Heart left ventricle (tissue), 16 donors: ENCODE measurements around the gene SYMPK. TPM values are rescaled to one million over a fixed set of nuclear protein-coding genes. Genes with fewer than 3 reads are reported as not detected.

Source experiments
- ATAC-seq, 4 donors: fragments of 200-7000 bp; cut with Tn5 transposase; one replicate each; pipeline ENCODE4 v1.9.1; 2020 to 2022; ENCODE audit warnings: moderate library complexity in 4 of 4, mild to moderate bottlenecking in 3 of 4, moderate number of reproducible peaks in 1 of 4
- DNase-seq, 5 donors: peaks; one replicate each; pipeline ENCODE4 v3.0.0-alpha.2; 2020
- H3K27ac ChIP-seq, 12 donors: fragments of 200-600 bp; sonication (generic) in 4 of 12; one replicate each; pipeline versions ENCODE4 v1.5.0 to v1.8.0; 2016 to 2022; ENCODE audit warnings: mild to moderate bottlenecking in 2 of 12
- H3K27me3 ChIP-seq, 9 donors: fragments of 200-600 bp; sonication (generic) in 2 of 9; one replicate each; pipeline versions ENCODE4 v1.5.1 to v1.8.0; 2016 to 2022; ENCODE audit warnings: mild to moderate bottlenecking in 3 of 9
- H3K36me3 ChIP-seq, 9 donors: fragments of 200-600 bp; sonication (generic) in 2 of 9; one replicate each; pipeline versions ENCODE4 v1.5.0 to v1.8.0; 2018 to 2022; ENCODE audit warnings: mild to moderate bottlenecking in 2 of 9
- H3K4me1 ChIP-seq, 12 donors: fragments of 200-600 bp; sonication (generic) in 4 of 12; one replicate each; pipeline versions ENCODE4 v1.5.0 to v1.8.0; 2016 to 2022; ENCODE audit warnings: mild to moderate bottlenecking in 3 of 12
- H3K4me3 ChIP-seq, 12 donors: fragments of 200-600 bp; sonication (generic) in 4 of 12; one replicate each; pipeline versions ENCODE4 v1.5.0 to v1.8.0; 2017 to 2022; ENCODE audit warnings: mild to moderate bottlenecking in 9 of 12, moderate library complexity in 4 of 12
- H3K9me3 ChIP-seq, 12 donors: fragments of 200-600 bp; sonication (generic) in 4 of 12; one replicate each; pipeline versions ENCODE4 v1.5.0 to v1.8.0; 2016 to 2022; ENCODE audit warnings: mild to moderate bottlenecking in 1 of 12
- POLR2A ChIP-seq, 2 donors: fragments of 450-650 bp; IDR thresholded peaks; one replicate each; pipeline ENCODE4 v1.6.1; 2017; ENCODE audit warnings: antibody characterized with exemption in 2 of 2, mild to moderate bottlenecking in 2 of 2, moderate library complexity in 2 of 2
- WGBS, 4 donors: extraction: QIAGEN DNeasy Blood & Tissue Kit in 2 of 4; methylation state at CpG; one replicate each; pipeline versions ENCODE4 v1.1.5 to v1.1.7; 2013 to 2018; 5-methylcytosine and 5-hydroxymethylcytosine counted together
- intact Hi-C, 10 donors: fragments of 100-400 bp; cut with DNase I; formaldehyde crosslinking; loops; one replicate each; pipeline versions ENCODE4 v1.11.1 to v1.14.2; 2022
- polyA plus RNA-seq, 2 donors: library from polyadenylated mRNA; stranded (reverse); fragments of 200-250 nt; gene quantifications; one replicate each; pipeline ENCODE4 v1.2.3, GENCODE V29; 2013
- total RNA-seq, 9 donors: library from RNA; depleted of rRNA in 2 of 9; stranded (reverse); fragments of >200 nt in 2 of 9; fragmentation: NEBNext Ultra II Directional in 3 of 9; extraction: Animal tissue kit (Norgen Biotek cat#: 25700) in 3 of 9; gene quantifications; one replicate each; pipeline versions ENCODE4 v1.1.0 to v1.2.4, GENCODE V29; 2016 to 2023
- TF ChIP-seq, protein P1 (sequence below), 12 donors: fragments of 200-600 bp; sonication (generic) in 4 of 12; IDR thresholded peaks; one replicate each; pipeline versions ENCODE4 v1.5.0 to v1.8.0; 2018 to 2022; ENCODE audit warnings: antibody characterized with exemption in 12 of 12, mild to moderate bottlenecking in 5 of 12
- donor health status: ischemic (EF 13 %, LVEDD 7.1; RV severe dilation, severe dysfunction).
- donor health status: healthy with polysubstance abuse.
- donor health status: DM: no; HTN: yes; CAD: no.
- donor health status: DM: no; HTN: no; CAD: no.
- donor health status: ischemic (EF 25% LVEDD 6.9; RV normal size, moderate dysfunction).
- donor health status: ischemic (EF 25% LVEDD 5.7; RV mildly dilated, moderate dysfunction).
- donor health status: healthy.
- donor health status: DM: yes; HTN: yes; CAD: no.
- donor health status: ischemic (EF 35%, LVEDD 5.7; RV mildly dilated, moderate dysfunction).
- donor health status: nonischemic (EF 11% LVEDD 7.7; RV severe dilation, severe dysfunction).
- donor health status: DM: yes; HTN: yes; CAD: no.
- donor health status: PGD.
- donor health status: ischemic (EF 29% LVEDD 5.4; RV normal size, mild dysfunction).
- donor health status: nonischemic (EF 23%, LVEDD 6.1; RV moderate dilation, normal function).

SYMPK gene
- total and polyA plus RNA-seq, 11 donors = 21.9 to 47.7 (median 34.3) TPM

GRCh38 chr19:45852983-45853382, 10.0 kb downstream of the SYMPK start:
- Histone ChIP-seq H3K4me3 (no peak overlapping the region), H3K36me3 (peaks cover 4 to 93% (median 75%) of the 10 kb centered on the region in 9 donors), H3K4me1 (no peaks in the 10 kb centered on the region), H3K27me3 (no peaks in the 10 kb centered on the region), H3K9me3 (no peaks in the 10 kb centered on the region), H3K27ac (no peak overlapping the region)
- 82 to 87% (median 85%) methylated on average over 7 of the region's 7 CpGs for WGBS, 4 donors
- ATAC-seq (peak in 1 of 4 donors; percentile 20), DNase-seq (no peak)
- intact Hi-C loops = no loop called here
- TF ChIP-seq, protein P1, sequence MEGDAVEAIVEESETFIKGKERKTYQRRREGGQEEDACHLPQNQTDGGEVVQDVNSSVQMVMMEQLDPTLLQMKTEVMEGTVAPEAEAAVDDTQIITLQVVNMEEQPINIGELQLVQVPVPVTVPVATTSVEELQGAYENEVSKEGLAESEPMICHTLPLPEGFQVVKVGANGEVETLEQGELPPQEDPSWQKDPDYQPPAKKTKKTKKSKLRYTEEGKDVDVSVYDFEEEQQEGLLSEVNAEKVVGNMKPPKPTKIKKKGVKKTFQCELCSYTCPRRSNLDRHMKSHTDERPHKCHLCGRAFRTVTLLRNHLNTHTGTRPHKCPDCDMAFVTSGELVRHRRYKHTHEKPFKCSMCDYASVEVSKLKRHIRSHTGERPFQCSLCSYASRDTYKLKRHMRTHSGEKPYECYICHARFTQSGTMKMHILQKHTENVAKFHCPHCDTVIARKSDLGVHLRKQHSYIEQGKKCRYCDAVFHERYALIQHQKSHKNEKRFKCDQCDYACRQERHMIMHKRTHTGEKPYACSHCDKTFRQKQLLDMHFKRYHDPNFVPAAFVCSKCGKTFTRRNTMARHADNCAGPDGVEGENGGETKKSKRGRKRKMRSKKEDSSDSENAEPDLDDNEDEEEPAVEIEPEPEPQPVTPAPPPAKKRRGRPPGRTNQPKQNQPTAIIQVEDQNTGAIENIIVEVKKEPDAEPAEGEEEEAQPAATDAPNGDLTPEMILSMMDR (IDR thresholded peaks at IDR 0.05) = no peak
- no peak for TF ChIP-seq POLR2A (IDR thresholded peaks at IDR 0.05)

- TF ChIP-seq, protein P1 (IDR thresholded peaks at IDR 0.05) = no peak
- TF ChIP-seq POLR2A (IDR thresholded peaks at IDR 0.05) = no peak
- Histone ChIP-seq H3K4me3 (no peak overlapping the region), H3K9me3 (no peaks in the 10 kb centered on the region), H3K27ac (no peak overlapping the region), H3K36me3 (peaks cover 5 to 98% (median 82%) of the 10 kb centered on the region in 9 donors), H3K4me1 (no peaks in the 10 kb centered on the region), H3K27me3 (no peaks in the 10 kb centered on the region)
- ATAC-seq (no peak), DNase-seq (no peak)
- intact Hi-C loops = no loop called here
- WGBS, 4 donors = 89 to 95% (median 92%) methylated on average over 10 of the region's 10 CpGs
Observed at GRCh38 chr19:45852145-45852750, 10.7 kb downstream of the SYMPK start.

DNA sequence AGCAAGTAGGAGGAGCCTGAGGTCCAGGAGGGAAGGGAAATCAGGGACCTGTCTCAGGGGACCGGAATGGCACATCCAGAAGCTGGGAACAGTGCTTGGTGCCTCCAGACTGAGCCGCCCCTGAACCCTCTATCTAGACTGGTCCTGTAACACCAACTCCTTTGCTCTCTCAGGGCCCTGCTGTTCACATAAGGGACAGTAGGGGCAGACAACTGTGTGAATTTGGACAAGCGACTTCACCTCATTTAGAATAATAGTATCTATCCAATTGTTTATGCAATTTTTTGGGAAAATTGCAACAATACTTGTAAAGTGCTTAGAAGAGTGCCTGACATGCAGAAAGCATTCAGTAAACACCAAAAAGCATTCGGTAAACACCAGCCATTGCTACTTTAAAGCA, 14.0 kb downstream of the SYMPK start:
- 91 to 94% (median 92%) methylated on average over 4 of the region's 4 CpGs for WGBS, 4 donors
- H3K4me3 ChIP-seq = no peak overlapping the region
- no peaks in the 10 kb centered on the region for H3K27me3 ChIP-seq
- intact Hi-C loops = no loop called here
- no peaks in the 10 kb centered on the region for H3K4me1 ChIP-seq
- DNase-seq (peak in 1 of 5 donors; percentile 16), ATAC-seq (no peak)
- H3K27ac ChIP-seq = no peak overlapping the region
- H3K36me3 ChIP-seq = peaks cover 5 to 100% (median 99%) of the 10 kb centered on the region in 9 donors
- TF ChIP-seq, protein P1 (IDR thresholded peaks at IDR 0.05) = peak in 1 of 12 donors; percentile 8
- TF ChIP-seq POLR2A (IDR thresholded peaks at IDR 0.05) = no peak
- no peaks in the 10 kb centered on the region for H3K9me3 ChIP-seq

GRCh38 chr19:45847663-45848062, 15.3 kb downstream of the SYMPK start:
- Histone ChIP-seq H3K4me1 (no peaks in the 10 kb centered on the region), H3K4me3 (no peak overlapping the region), H3K27ac (no peak overlapping the region), H3K36me3 (peaks cover 5 to 100% (median 99%) of the 10 kb centered on the region in 9 donors), H3K9me3 (no peaks in the 10 kb centered on the region), H3K27me3 (no peaks in the 10 kb centered on the region)
- no peak for TF ChIP-seq POLR2A (IDR thresholded peaks at IDR 0.05)
- TF ChIP-seq, protein P1 (IDR thresholded peaks at IDR 0.05) = no peak
- WGBS, 4 donors = 89 to 91% (median 89%) methylated on average over 13 of the region's 13 CpGs
- intact Hi-C loops = no loop called here
- ATAC-seq = peak in 2 of 4 donors; percentile 34 to 48
- no peak for DNase-seq
